Sciatic nerve (tissue), 2 donors: Measurements from ENCODE around the gene IVD. TPM values are rescaled to one million over a fixed set of nuclear protein-coding genes. Genes with fewer than 3 reads are reported as not detected.

Experiments
- ATAC-seq: fragments of 200-7000 bp; cut with Tn5 transposase; one replicate; pipeline ENCODE4 v1.9.1; 2020; ENCODE audit warnings: mild to moderate bottlenecking, moderate library complexity
- DNase-seq: peaks from one replicate; pipeline ENCODE4 v3.0.0-alpha.2; 2020; ENCODE audit warnings: low spot score
- intact Hi-C: fragments of 100-400 bp; cut with DNase I; formaldehyde crosslinking; loops from one replicate; pipeline ENCODE4 v1.14.2; 2022
- total RNA-seq: library from RNA; stranded (reverse); fragmentation: NEBNext Ultra II Directional; extraction: Animal tissue kit (Norgen Biotek cat#: 25700); gene quantifications from one replicate; pipeline ENCODE4 v1.2.1, GENCODE V29; 2021
- donor health status: DM: no; HTN: no; CAD: no.
- donor health status: DM: no; HTN: no; CAD: no.

IVD gene
- 67.8 TPM for total RNA-seq

- DNase-seq (peak; percentile 97), ATAC-seq (peak; percentile 100)
- intact Hi-C loops: no loop called here
Observed at GRCh38 chr15:40405501-40406381, at the start of gene IVD. IVD (plus strand) TSS chr15:40405795; CDS start chr15:40405828, 33 bp downstream.

- ATAC-seq (no peak), DNase-seq (no peak)
- intact Hi-C loops: no loop called here
Observed at GRCh38 chr15:40355976-40356585, 49.5 kb upstream of the IVD start.

- no peak for ATAC-seq
- intact Hi-C loops: no loop called here
- DNase-seq: no peak
Observed at GRCh38 chr15:40357246-40357645, 48.3 kb upstream of the IVD start.

GRCh38 chr15:40357723-40358470 lies 47.7 kb upstream of the IVD start, which contains the start of gene DISP2:
DISP2 (plus strand) TSS chr15:40358219; CDS start chr15:40358322, 103 bp downstream.
- intact Hi-C loops: no loop called here
- DNase-seq (peak; percentile 91), ATAC-seq (peak; percentile 86)

- intact Hi-C loops: no loop called here
- ATAC-seq (no peak), DNase-seq (no peak)
Observed at GRCh38 chr15:40358471-40359353, 46.9 kb upstream of the IVD start.

GRCh38 chr15:40360015-40360414 lies 45.6 kb upstream of the IVD start:
- no peak for DNase-seq
- intact Hi-C loops: no loop called here
- ATAC-seq: no peak

GRCh38 chr15:40361640-40362039 lies 44.0 kb upstream of the IVD start:
- intact Hi-C loops: no loop called here
- no peak for DNase-seq
- ATAC-seq: no peak

GRCh38 chr15:40363611-40364010 lies 42.0 kb upstream of the IVD start:
- ATAC-seq (no peak), DNase-seq (no peak)
- intact Hi-C loops: no loop called here

- intact Hi-C loops: no loop called here
- DNase-seq: no peak
- no peak for ATAC-seq
Observed at GRCh38 chr15:40364251-40364650, 41.3 kb upstream of the IVD start.

- intact Hi-C loops: no loop called here
Observed at GRCh38 chr15:40365016-40365415, 40.6 kb upstream of the IVD start.

GRCh38 chr15:40365624-40366456 lies 39.8 kb upstream of the IVD start:
- DNase-seq (no peak), ATAC-seq (no peak)
- intact Hi-C loops: no loop called here

More at GRCh38 chr15:40365016-40365415, 40.6 kb upstream of the IVD start:
- ATAC-seq: no peak
- DNase-seq: no peak

GRCh38 chr15:40366457-40367370 lies 38.9 kb upstream of the IVD start:
- no peak for DNase-seq
- ATAC-seq: peak; percentile 22
- intact Hi-C loops: no loop called here

- ATAC-seq (no peak), DNase-seq (no peak)
- intact Hi-C loops: no loop called here
Observed at GRCh38 chr15:40367371-40367685, 38.3 kb upstream of the IVD start.

- DNase-seq (peak; percentile 83), ATAC-seq (peak; percentile 79)
- intact Hi-C loops: no loop called here
Observed at GRCh38 chr15:40367686-40368611, 37.6 kb upstream of the IVD start.

- no peak for ATAC-seq
- DNase-seq: no peak
- intact Hi-C loops: no loop called here
Observed at GRCh38 chr15:40368719-40369473, 36.7 kb upstream of the IVD start.
